ENCODE results near the gene WDR93. TPM values are rescaled to one million over a fixed set of nuclear protein-coding genes. Genes with fewer than 3 reads are reported as not detected.

The WDR93 gene
- total RNA-seq, 1 experiment from 2014 or later, result not detected

GRCh38 chr15:89704411-89704810, 13.8 kb downstream of the WDR93 start:
- no peaks in the 10 kb centered on the region for H3K36me3 Mint-ChIP-seq
- H3K4me3 Mint-ChIP-seq, result no peak overlapping the region
- no peak for ATAC-seq
- POLR2A ChIA-PET, result no interaction called here
- peaks cover 14% of the 10 kb centered on the region for H3K27me3 Mint-ChIP-seq (ENCODE audit: low read depth)
- TF ChIP-seq ZNF317 (CRISPR knock-in tag; IDR thresholded peaks at IDR 0.05; ENCODE audit: borderline replicate concordance, low read depth) (no peak), AR (CRISPR knock-in tag; IDR thresholded peaks at IDR 0.05) (no peak), ETV6 (CRISPR knock-in tag; IDR thresholded peaks at IDR 0.05) (no peak), ZBTB43 (CRISPR knock-in tag; IDR thresholded peaks at IDR 0.05) (no peak), JUN (CRISPR knock-in tag; IDR thresholded peaks at IDR 0.05) (no peak), SMAD4 (CRISPR knock-in tag; IDR thresholded peaks at IDR 0.05) (no peak), RORB (CRISPR knock-in tag; IDR thresholded peaks at IDR 0.05) (no peak)
- TF ChIP-seq, protein P1, sequence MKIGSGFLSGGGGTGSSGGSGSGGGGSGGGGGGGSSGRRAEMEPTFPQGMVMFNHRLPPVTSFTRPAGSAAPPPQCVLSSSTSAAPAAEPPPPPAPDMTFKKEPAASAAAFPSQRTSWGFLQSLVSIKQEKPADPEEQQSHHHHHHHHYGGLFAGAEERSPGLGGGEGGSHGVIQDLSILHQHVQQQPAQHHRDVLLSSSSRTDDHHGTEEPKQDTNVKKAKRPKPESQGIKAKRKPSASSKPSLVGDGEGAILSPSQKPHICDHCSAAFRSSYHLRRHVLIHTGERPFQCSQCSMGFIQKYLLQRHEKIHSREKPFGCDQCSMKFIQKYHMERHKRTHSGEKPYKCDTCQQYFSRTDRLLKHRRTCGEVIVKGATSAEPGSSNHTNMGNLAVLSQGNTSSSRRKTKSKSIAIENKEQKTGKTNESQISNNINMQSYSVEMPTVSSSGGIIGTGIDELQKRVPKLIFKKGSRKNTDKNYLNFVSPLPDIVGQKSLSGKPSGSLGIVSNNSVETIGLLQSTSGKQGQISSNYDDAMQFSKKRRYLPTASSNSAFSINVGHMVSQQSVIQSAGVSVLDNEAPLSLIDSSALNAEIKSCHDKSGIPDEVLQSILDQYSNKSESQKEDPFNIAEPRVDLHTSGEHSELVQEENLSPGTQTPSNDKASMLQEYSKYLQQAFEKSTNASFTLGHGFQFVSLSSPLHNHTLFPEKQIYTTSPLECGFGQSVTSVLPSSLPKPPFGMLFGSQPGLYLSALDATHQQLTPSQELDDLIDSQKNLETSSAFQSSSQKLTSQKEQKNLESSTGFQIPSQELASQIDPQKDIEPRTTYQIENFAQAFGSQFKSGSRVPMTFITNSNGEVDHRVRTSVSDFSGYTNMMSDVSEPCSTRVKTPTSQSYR (CRISPR knock-in tag; IDR thresholded peaks at IDR 0.05), result no peak
- TF ChIP-seq, protein P2, sequence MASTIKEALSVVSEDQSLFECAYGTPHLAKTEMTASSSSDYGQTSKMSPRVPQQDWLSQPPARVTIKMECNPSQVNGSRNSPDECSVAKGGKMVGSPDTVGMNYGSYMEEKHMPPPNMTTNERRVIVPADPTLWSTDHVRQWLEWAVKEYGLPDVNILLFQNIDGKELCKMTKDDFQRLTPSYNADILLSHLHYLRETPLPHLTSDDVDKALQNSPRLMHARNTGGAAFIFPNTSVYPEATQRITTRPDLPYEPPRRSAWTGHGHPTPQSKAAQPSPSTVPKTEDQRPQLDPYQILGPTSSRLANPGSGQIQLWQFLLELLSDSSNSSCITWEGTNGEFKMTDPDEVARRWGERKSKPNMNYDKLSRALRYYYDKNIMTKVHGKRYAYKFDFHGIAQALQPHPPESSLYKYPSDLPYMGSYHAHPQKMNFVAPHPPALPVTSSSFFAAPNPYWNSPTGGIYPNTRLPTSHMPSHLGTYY (CRISPR knock-in tag; IDR thresholded peaks at IDR 0.05), result no peak
- TF ChIP-seq, protein P3, sequence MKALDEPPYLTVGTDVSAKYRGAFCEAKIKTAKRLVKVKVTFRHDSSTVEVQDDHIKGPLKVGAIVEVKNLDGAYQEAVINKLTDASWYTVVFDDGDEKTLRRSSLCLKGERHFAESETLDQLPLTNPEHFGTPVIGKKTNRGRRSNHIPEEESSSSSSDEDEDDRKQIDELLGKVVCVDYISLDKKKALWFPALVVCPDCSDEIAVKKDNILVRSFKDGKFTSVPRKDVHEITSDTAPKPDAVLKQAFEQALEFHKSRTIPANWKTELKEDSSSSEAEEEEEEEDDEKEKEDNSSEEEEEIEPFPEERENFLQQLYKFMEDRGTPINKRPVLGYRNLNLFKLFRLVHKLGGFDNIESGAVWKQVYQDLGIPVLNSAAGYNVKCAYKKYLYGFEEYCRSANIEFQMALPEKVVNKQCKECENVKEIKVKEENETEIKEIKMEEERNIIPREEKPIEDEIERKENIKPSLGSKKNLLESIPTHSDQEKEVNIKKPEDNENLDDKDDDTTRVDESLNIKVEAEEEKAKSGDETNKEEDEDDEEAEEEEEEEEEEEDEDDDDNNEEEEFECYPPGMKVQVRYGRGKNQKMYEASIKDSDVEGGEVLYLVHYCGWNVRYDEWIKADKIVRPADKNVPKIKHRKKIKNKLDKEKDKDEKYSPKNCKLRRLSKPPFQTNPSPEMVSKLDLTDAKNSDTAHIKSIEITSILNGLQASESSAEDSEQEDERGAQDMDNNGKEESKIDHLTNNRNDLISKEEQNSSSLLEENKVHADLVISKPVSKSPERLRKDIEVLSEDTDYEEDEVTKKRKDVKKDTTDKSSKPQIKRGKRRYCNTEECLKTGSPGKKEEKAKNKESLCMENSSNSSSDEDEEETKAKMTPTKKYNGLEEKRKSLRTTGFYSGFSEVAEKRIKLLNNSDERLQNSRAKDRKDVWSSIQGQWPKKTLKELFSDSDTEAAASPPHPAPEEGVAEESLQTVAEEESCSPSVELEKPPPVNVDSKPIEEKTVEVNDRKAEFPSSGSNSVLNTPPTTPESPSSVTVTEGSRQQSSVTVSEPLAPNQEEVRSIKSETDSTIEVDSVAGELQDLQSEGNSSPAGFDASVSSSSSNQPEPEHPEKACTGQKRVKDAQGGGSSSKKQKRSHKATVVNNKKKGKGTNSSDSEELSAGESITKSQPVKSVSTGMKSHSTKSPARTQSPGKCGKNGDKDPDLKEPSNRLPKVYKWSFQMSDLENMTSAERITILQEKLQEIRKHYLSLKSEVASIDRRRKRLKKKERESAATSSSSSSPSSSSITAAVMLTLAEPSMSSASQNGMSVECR (CRISPR knock-in tag; IDR thresholded peaks at IDR 0.05; ENCODE audit: borderline replicate concordance), result no peak
- H3K4me1 Mint-ChIP-seq, result no peaks in the 10 kb centered on the region
- no peak for DNase-seq (ENCODE audit: low spot score)
- H3K27ac Mint-ChIP-seq, result no peak overlapping the region
- CTCF ChIA-PET, result interaction anchor here (1.0 to 1.7 kb wide), 2 partner anchors 31 to 36 kb away, joined by 4 read pairs; no protein-coding TSS in a partner anchor
- no peaks in the 10 kb centered on the region for H3K9me3 Mint-ChIP-seq

DNA sequence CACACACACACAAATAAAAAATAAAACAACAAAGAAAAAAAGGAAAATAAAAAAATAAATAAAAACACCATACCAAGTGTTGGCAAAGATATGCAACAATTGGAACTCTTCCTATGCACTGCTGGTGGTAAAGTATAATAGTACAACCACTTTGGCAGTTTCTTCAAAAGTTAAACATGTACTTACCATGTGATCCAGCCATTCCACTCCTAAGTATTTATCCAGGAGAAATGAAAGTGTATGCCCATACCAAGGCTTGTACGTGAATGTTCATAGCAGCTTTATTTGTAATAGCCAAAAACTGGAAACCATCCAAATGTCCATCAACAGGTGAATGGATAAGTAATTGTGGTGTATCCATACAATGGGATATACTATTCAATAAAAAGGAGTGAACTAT, 17.0 kb downstream of the WDR93 start:
- TF ChIP-seq GABPB1 (CRISPR knock-in tag; IDR thresholded peaks at IDR 0.05) (no peak), ZMAT4 (CRISPR knock-in tag; IDR thresholded peaks at IDR 0.05) (no peak), FOXP1 (CRISPR knock-in tag; IDR thresholded peaks at IDR 0.05; ENCODE audit: borderline replicate concordance) (no peak)
- ChIA-PET POLR2A (no interaction called here), CTCF (interaction anchor here (1.0 kb wide), 1 partner anchor 34 kb away, joined by 3 read pairs; no protein-coding TSS in a partner anchor)
- Mint-ChIP-seq H3K36me3 (no peaks in the 10 kb centered on the region), H3K27ac (no peak overlapping the region), H3K27me3 (ENCODE audit: low read depth) (peaks cover 9% of the 10 kb centered on the region), H3K4me1 (no peaks in the 10 kb centered on the region), H3K9me3 (0 out of 2 replicates have a peak, but pooled peaks cover 2% of the 10 kb centered on the region), H3K4me3 (no peak overlapping the region)
- ATAC-seq (no peak), DNase-seq (ENCODE audit: low spot score) (no peak)

Data from WTC11 (cell line).